Activated effector memory CD4-positive, alpha-beta T cell treated with Interleukin-2 at 50 U/mL for 16 hours (primary cell): Measurements from ENCODE around the gene MPI.
"Not testable (repeated sequence)": the region's sequence is repeated elsewhere in the genome, so short reads cannot be mapped to it uniquely, and the experiment has no call there.

Experiments
- DNase-seq: peaks from one replicate; pipeline ENCODE4 v3.0.0-alpha.2; 2020

MPI gene

DNA sequence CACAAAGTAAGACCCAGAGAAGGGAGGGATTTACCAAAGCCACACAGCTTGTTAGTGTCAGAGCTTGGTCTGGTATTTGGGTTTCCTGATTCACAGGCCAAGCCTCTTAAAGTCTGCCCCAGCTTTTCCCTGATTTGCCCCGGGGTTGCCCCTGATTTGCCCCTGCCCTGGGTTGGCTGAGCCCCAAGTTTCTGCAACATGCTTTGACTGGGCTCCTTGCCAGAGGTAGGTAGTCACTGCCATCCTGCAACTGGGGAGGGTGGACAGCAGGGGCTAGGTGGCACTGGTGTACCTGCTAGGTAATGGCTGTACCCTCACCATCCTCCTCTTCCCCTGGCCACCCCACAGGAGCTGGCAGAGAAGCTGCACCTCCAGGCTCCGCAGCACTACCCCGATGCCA is 2.5 kb downstream of the MPI start:
- DNase-seq = no peak

DNA sequence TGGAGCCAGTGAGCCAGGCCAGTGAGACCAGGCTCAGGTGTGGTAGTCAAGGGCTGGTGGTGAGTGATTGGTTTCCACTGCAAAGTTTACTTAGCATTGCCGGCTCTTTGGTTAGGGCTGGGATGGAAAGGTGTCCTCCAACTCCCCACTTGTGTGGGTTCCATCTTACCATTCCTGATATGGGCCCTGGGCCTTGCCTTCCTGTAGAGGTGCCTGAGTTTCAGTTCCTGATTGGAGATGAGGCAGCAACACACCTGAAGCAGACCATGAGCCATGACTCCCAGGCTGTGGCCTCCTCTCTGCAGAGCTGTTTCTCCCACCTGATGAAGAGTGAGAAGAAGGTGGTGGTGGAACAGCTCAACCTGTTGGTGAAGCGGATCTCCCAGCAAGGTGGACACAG is 3.1 kb downstream of the MPI start:
- no peak for DNase-seq

DNA sequence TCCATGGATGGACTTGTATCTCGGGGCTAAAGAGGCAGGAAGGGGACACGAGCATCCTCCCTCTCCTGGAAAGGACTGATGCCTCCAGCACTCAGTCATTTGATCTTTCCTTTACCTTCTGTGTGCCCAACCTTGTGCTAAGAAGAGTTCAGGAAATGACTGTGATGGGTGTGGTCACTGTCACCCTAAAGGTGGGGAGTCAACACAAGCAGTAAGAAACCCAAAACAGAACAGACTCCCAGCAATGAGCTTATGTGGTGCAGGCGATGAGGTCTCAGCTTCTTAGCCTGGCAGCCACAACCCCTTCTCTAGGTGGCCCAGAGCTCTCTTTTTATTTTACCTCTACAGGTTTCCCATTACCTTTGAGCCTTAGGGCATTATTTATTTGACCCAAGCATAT is 3.8 kb downstream of the MPI start:
- DNase-seq = peak; percentile 32

DNA sequence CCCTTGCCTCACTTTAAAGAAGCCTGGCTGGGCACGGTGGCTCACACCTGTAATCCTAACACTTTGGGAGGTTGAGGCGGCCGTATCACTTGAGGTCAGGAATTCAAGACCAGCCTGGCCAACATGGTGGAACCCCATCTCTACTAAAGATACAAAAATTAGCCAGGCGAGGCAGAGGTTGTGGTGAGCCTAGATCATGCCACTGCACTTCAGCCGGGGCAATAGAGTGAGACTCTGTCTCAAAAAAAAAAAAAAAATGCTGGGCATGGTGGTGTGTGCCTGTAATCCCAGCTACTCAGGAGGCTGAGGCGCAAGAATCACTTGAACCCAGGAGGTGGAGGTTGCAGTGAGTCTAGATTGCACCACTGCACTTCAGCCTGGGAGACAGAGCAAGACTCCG is 4.5 kb downstream of the MPI start:
- not testable (repeated sequence) for DNase-seq

DNA sequence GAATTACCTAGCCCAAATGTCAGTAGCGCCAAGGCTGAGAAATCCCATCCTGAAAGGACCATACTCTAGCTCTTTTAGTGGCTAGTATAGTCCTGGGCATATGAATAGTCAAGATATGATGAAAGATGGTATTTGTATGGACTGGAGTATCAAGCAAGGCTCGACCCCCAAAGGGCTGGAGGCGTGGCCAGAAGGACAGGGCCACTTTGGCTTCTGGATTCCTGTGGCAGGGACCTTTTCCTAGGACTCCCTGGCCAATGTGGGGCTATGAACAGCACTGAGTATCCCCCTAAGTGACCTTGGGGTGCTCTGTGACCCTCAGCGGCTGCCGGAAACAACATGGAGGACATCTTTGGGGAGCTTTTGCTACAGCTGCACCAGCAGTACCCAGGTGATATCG is 6.0 kb downstream of the MPI start:
- no peak for DNase-seq

DNA sequence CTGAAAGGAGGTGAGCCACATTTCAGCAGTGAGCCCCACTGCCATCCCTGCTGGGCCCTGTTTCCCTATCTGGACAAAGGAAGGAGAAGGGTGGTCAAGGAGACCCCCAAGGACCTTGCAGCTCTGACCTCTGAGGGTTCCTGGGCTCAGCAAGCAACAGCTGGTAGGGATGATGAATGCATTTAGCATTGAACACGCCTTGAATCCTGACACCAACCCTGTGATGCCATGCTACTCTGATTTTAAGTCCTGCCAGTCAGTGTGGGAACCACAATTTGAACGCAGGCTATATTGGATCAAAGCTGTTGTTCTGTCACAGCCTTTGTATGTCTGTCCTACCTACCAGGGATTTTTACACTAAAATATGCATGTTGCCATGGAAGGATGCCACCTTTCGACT is 6.5 kb downstream of the MPI start:
- DNase-seq = no peak

DNA sequence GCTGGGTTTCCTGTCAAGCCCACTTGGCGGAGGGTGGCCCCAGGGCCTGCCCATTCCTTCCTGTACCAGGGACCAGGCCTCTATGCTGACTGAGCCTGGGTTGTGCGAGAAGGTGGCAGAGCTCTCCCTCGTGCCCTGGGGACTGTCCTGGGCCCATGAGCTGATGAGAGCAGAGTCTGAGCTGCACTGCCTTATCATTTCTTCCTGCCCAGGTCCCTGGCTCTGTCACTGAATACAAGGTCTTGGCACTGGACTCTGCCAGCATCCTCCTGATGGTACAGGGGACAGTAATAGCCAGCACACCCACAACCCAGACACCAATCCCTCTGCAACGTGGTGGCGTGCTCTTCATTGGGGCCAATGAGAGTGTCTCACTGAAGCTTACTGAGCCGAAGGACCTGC is 7.5 kb downstream of the MPI start:
- DNase-seq = no peak

DNA sequence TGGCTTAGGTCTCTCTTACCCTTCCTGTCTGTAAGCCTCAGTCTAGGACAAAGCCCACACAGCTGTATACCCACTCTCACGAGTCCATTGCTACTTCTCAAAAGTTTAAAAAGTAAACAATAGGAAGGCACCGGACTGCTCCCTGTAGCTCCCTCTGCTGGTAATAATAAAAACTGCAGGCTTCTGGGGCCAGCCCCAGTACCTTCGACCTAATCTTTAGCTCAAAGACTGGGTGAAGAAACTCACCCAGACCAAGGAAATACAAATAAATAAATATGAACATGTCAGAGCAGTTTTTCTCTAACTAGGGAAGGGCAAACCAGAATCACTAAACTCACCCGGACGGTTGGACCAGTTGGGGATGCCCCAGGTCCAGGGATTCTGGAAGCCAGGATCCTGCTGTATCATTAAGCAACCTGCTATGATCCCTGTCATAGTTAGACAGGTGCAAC is 11.8 kb downstream of the MPI start:
- DNase-seq = peak; percentile 37

DNA sequence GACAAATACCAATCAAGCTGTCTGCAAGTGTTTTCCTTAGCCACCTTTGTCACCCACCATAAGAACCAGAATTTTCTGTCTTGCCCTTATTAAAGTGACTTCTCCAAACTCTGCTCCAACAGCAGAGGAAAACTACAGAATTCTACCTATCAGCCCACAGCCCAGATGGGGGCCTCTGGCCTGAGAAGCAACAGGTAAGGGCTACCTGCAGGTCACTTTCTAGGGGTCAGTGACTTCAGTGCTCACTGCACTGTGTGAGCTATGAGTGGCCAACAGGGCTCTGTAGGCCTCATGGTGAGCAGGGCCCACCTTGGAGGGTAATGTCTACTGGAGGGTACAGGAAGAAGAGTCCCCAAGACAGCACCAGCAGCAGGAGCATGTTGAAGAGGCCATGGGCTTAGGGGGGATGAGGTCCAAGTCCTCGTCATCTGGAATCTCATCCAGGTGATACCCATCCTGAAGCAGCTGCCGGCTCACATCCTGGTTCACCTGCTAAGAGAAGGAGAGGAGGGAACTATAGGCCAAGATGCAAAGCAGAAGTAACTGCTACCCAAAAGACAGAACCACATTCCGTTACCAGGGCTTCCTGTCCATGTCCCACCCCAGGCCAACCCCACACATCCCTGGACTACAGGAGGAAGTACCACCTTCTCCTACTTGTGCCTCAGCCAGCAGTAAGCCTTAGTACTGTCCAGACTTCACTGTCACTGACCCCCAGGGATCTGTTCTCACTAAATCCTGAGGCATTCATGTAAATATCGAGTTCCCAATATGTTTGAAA is 12.6 kb downstream of the MPI start:
- no peak for DNase-seq

DNA sequence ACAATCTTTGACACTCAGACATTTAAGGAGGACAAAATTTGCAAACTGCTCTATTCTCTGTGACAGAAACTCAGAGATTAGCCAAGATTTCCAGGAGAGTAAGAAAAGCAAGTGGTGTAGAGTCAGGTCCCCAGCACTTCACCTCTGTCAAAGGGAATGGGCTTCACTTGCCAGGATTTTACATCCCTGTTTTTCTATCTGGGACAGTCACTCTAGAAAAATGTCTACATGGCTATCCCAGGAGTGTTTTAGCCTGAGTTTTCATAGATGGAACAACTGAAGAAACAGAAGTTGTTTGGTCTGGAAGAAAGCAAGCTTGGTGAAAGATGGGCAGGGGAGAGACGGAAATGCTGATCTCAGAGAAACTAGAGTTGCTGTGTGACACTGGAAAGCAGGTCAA is 13.8 kb downstream of the MPI start:
- DNase-seq = no peak

DNA sequence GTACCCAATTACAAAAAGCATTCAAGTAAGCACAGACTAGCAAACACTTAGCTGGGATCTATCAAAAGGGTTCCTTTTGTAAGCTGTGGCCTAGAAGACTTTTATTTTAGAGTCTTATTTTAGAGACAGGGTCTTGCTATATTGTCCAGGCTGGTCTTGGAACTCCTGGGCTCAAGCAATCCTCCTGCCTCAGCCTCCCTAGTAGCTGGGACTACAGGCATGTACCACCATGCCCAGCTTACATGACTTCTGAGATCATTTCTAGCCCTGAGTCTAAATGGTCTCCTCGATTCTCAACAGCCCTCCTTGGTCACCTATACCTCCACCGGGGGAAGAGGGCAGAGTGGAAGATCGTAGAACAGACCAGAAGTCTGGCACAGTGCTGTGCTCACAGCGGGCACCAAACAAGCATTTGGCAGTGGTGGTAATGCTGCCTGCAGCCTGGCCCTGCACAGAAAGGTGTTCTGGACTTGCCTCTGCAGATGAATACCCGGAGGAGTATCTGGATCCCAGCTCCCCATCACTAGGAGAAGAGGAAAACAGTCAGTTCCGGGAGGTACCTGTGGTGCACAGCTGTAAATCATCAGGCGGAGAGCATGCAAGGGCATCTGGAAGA is 14.5 kb downstream of the MPI start:
- no peak for DNase-seq

DNA sequence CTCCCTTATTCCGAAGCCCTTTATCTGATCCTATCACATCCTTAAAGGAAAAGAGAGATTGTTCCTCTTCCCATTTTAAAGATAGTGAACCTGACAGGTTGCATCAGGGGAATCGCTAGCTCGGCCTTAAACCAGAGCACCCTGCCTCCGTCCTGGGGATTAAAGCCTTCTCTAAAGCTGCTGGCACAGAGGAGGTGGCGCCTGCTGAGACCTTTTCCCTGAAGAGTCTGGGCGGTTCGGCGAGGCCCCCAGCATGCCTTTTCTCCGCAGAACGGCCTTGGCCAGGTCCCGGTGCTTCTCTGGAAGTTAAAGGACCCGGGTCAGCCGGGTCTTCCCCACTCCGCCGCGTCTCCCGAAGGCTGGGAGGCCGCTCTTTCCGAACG is 16.2 kb downstream of the MPI start:
- peak; percentile 29 for DNase-seq

DNA sequence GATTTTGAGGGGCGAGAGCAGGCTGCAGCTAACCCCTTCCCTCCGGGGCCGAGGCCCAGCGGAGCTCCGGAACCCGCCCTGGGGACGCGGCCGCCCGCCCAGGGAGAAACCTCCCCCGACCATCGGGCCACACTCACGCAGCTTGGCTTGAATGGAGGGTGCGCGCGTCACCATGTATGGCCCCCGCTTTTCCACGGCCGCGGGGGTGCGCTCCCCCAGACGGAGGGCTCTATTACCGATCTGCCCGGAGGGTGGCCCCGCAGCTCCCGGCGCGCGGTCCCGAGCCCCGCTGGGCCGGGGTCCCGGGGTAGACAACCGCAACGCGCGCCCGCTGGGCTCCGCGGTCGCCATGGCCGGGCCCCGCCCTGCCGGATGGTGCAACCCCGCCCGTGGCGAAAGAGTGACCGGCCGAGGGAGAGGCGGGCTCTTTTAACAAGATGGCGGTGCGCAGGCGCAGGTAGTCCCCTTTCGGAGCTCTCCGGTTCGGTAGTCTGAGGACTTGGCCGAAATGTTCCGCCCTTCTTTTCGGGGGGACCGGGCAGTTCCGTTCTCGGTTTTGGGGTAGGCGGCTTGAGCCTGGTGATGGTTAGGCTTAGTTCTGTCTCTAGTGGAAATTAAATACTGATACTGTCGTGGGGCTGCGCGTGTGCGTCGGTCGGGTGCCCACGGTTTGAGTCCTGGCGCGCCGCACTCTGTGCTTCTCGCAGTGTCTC is 16.8 kb downstream of the MPI start, which contains the start of gene FAM219B:
Gene FAM219B (minus strand): TSS at position 402 of the 713 bp plus-strand sequence. CDS start 51 bp downstream, at position 351.
- DNase-seq = peak; percentile 67

DNA sequence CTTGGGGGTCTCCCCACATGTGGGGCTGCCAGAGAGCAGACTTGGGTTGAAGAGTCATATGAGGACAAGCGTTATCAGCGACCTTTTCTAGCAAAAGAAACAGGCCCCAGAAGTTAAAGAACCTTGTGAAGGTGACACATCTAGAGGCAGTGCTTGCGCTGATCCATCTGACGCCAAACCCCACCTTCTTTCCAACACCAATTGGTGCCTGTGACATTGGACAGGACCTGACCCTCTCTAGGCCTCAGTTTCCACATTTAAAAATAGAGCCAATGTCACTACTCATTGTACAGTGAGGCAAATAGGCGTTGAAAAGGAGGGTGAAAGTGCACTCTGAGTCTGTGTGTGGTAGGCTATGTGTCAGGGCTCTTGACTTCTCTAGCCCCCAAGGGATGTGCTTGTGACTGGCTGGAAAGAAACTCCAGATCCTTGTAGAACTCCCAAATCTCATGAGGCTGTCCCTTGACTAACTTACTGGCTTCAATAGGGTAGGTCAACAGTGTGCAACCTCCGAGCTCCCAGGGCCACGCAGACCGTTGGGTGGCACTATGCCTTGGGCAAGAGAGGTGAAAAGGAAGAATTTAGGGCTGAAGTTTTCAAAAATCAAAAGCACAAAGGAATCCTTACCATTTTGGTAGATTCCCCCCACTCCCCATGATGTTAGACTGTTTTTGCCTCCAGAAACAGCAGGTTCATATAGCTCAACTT is 17.5 kb downstream of the MPI start:
- no peak for DNase-seq

DNA sequence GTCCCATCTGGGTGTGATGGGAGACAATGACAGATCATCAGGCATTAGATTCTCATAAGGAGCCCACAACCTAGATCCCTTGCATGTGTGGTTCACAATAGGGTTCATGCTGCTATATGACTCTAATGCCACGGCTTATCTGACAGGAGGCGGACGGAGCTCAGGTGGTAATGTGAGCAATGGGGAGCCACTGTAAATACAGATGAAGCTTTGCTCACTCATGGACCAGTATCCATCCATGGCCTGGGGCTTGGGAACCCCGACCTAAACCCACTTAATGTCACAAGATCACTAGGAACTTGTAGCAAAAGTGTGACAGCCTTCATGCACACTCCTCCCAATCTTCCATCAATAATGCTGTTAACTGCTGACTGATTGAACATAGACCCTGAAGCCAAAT is 18.8 kb downstream of the MPI start:
- DNase-seq = no peak

DNA sequence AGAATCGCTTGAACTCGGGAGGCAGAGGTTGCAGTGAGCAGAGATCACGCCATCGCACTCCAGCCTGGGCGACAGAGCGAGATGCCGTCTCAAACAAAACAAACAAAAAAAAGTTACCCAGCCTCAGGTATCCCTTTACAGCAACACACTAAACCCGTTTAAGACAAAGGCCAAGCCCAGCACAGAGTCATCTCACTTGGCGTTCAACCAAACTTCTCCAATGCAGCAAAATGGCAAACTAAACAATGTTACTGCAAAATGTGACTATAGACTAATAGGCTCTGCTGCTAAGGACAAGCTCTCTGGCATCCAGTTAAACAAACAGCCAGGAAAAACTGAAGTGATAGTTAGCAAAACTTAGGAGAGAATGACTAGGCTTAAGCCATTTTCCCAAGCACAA is 23.2 kb downstream of the MPI start:
- no peak for DNase-seq

DNA sequence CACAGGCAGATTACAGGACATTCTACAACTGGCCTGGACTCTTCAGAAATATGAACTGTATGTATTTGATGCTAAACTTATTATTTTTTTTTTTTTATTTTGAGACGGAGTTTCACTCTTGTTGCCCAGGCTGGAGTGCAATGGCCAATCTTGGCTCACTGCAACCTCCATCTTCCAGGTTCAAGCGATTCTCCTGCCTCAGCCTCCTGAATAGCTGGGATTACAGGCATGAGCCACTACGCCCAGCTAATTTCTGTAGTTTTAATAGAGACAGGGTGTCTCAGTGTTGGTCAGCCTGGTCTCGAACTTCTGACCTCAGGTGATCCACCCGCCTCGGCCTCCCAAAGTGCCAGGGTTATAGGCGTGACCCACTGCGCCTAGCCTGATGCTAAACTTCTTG is 24.0 kb downstream of the MPI start:
- DNase-seq = not testable (repeated sequence)

DNA sequence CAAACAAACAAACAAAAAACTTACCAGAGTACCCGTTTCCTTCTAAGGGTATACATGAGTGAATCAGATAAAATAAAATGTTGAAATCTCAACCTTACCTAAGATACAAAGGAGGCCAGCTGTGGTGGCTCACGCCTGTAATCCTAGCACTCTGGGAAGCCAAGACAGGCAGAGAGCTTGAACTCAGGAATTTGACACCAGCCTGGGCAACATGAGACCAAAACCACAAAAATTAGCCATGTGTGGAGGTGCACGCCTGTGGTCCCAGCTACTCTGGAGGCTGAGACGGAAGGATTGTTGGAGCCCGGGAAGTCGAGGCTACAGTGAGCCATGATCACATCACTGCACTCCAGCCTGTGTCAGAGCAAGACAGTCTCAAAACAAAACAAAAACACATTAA is 27.8 kb downstream of the MPI start:
- DNase-seq = no peak

DNA sequence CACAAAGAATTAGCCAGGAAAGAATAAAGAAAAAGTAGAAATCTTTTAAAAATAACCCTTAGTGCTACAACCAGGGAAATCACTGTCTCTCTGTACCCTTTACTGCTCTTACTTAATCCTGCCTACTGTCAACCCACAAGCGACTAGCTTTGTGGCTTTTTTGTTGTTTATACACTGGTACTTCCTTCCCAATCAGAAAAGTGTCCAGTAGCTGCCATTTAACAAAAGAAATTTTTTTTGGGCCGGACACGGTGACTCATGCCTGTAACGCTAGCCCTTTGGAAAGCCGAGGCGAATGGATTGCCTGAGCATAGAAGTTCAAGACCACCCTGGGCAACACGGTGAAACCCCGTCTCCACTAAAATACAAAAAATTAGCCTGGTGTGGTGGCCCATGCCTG is 30.6 kb downstream of the MPI start:
- no peak for DNase-seq

DNA sequence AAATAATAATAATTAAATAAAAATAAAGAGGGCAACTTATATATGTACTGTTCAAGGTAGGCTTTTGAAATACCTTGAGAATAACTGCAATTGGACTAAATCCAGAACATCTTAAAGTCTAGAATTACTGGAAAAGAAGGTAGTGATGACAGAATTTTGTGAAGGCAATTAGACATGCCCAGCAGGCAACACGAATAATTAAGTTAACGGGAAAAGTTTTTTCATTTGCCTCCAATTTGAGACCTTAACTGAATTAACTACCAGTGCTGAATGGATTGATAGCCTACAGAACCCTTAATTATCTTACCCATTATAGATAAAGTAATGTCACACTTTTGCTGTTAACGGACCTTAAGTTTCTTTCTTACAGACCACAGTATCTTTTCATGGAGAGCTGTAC is 34.7 kb downstream of the MPI start:
- DNase-seq = no peak

DNA sequence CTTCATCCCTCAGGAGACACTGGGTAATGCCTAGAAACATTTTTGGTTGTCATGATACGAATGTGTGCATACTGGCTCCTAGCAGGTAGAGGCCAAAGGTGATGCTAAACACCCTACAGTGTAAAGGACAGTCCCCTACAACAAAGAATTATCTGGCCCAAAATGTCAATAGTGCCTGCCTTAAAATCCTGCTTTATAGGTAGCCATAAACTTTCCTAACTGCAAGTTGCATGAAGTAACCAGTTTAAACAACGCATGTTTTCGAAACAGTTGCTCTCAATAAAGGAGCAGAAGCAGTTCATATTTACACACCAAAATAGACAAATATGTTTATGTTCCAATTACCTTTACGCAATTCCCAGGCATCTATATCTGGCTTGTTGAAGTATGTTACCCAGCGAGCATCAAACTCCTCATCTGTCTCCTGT is 38.9 kb downstream of the MPI start:
- no peak for DNase-seq

DNA sequence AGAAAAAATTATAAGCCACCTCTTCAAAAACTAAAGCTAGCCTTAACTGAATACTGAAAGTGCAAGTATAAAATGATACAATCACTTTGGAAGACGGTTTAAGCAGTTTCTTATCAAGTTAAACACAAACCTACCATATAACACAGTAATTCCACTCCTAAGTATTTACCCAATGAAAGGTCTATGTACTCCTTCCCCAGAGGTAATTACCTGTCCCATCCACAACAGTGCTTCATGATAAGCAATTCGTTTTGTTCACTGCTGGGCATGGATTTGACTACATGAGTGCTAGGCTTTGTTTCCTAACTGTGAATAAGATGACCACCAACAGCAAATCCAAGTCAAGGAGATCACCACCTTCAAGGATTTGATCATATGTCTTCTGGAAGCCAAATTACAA is 43.7 kb downstream of the MPI start:
- DNase-seq = no peak

DNA sequence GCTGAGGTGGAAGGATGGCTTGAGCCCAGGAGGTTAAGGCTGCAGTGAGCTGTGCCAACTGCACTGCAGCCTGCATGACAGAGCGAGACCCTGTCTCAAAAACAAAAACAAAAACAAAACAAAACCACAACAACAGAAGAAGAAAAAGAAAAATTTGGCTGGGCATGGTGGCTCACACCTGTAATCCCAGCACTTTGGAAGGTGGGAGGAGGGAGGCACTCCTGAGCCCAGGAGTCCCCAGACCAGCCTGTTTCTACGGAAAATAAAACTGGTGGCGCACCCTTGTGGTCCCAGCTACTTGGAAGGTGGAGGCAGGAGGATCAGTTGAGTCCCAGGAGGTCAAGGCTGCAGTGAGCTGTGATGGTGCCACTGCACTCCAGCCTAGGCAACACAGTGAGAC is 45.4 kb downstream of the MPI start:
- not testable (repeated sequence) for DNase-seq

DNA sequence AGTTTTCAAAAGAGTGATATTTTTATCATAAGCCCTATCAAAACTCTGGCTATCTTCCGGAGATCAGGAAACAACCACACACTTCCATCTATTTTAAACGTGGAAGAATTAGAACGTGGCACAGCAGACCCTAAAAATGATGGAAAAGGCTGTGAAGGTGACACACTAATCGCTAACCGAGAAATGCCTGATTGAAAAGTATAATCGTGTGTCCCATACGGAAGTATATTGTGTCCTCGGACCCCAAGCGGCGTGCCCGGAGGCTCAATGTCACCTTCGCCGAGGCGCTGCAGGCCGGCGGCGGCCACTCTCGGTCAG is 47.4 kb downstream of the MPI start:
- DNase-seq = no peak
